HL-60 (cell line): Measurements from ENCODE around the gene PHF24.
"Not testable (repeated sequence)": the region's sequence is repeated elsewhere in the genome, so short reads cannot be mapped to it uniquely, and the experiment has no call there.

ENCODE experiments used
- DNase-seq, 2 experiments: peaks; one replicate each; pipeline ENCODE4 v3.0.0-alpha.2; 2010 to 2020; ENCODE audit warnings: low read depth in 1 of 2, low spot score in 1 of 2
- H3K27ac ChIP-seq: fragments of 250-450 bp; sonication (Bioruptor Pico); replicated peaks from 2 replicates; pipeline ENCODE4 v1.5.1; 2020; ENCODE audit warnings: mild to moderate bottlenecking, moderate library complexity
- H3K27me3 ChIP-seq: fragments of 250-450 bp; sonication (Bioruptor Pico); 2 replicates; pipeline ENCODE4 v1.5.1; 2021; ENCODE audit warnings: mild to moderate bottlenecking, moderate library complexity; ENCODE audit not compliant: insufficient read depth, poor library complexity, severe bottlenecking
- H3K4me3 ChIP-seq: replicated peaks from 2 replicates; pipeline ENCODE4 v1.5.1; 2011; ENCODE audit warnings: mild to moderate bottlenecking, control low read depth, low read length; ENCODE audit not compliant: insufficient read depth
- GABPA ChIP-seq: IDR thresholded peaks from 2 replicates; pipeline ENCODE4 v1.6.1; 2012; ENCODE audit warnings: low read depth
- POLR2AphosphoS5 ChIP-seq: IDR thresholded peaks from 2 replicates; pipeline ENCODE4 v1.6.1; 2012; ENCODE audit warnings: low read depth
- SPI1 ChIP-seq: IDR thresholded peaks from 2 replicates; pipeline ENCODE4 v1.6.1; 2012; ENCODE audit warnings: low read depth, mild to moderate bottlenecking, borderline replicate concordance
- TF ChIP-seq, protein P1 (sequence below): IDR thresholded peaks from 2 replicates; pipeline ENCODE4 v1.6.1; 2012; ENCODE audit warnings: low read depth; ENCODE audit not compliant: insufficient replicate concordance
- TF ChIP-seq, protein P2 (sequence below): IDR thresholded peaks from one replicate; pipeline ENCODE4 v1.5.1; 2011; ENCODE audit warnings: low read length, control low read depth, inconsistent platforms; ENCODE audit not compliant: insufficient read depth

PHF24 gene

DNA sequence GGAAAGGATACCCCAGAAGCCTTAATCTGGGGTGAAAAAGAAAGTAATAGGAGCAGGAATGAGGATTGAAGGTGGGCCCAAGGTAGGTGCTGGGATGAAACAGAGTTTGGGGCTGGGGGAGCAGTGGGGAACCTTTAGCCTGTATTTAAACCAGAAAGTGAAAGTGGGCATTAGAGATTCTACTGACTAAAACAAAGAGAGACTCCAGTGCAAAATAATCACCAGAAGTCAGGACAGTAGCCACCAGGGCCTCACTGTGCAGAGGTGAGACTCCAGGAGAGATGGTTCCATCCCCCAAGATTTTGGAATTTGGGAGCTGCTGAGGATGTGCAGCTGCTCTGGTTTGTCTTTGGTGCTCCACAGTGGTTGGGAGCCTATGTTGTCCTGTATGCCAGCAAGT, 44.5 kb downstream of the PHF24 start:
- Histone ChIP-seq H3K4me3 (no peak overlapping the region), H3K27ac (no peak overlapping the region), H3K27me3 (no peaks in the 10 kb centered on the region)
- TF ChIP-seq SPI1 (no peak), POLR2AphosphoS5 (no peak), GABPA (no peak)
- TF ChIP-seq, protein P1, sequence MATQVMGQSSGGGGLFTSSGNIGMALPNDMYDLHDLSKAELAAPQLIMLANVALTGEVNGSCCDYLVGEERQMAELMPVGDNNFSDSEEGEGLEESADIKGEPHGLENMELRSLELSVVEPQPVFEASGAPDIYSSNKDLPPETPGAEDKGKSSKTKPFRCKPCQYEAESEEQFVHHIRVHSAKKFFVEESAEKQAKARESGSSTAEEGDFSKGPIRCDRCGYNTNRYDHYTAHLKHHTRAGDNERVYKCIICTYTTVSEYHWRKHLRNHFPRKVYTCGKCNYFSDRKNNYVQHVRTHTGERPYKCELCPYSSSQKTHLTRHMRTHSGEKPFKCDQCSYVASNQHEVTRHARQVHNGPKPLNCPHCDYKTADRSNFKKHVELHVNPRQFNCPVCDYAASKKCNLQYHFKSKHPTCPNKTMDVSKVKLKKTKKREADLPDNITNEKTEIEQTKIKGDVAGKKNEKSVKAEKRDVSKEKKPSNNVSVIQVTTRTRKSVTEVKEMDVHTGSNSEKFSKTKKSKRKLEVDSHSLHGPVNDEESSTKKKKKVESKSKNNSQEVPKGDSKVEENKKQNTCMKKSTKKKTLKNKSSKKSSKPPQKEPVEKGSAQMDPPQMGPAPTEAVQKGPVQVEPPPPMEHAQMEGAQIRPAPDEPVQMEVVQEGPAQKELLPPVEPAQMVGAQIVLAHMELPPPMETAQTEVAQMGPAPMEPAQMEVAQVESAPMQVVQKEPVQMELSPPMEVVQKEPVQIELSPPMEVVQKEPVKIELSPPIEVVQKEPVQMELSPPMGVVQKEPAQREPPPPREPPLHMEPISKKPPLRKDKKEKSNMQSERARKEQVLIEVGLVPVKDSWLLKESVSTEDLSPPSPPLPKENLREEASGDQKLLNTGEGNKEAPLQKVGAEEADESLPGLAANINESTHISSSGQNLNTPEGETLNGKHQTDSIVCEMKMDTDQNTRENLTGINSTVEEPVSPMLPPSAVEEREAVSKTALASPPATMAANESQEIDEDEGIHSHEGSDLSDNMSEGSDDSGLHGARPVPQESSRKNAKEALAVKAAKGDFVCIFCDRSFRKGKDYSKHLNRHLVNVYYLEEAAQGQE: no peak
- TF ChIP-seq, protein P2, sequence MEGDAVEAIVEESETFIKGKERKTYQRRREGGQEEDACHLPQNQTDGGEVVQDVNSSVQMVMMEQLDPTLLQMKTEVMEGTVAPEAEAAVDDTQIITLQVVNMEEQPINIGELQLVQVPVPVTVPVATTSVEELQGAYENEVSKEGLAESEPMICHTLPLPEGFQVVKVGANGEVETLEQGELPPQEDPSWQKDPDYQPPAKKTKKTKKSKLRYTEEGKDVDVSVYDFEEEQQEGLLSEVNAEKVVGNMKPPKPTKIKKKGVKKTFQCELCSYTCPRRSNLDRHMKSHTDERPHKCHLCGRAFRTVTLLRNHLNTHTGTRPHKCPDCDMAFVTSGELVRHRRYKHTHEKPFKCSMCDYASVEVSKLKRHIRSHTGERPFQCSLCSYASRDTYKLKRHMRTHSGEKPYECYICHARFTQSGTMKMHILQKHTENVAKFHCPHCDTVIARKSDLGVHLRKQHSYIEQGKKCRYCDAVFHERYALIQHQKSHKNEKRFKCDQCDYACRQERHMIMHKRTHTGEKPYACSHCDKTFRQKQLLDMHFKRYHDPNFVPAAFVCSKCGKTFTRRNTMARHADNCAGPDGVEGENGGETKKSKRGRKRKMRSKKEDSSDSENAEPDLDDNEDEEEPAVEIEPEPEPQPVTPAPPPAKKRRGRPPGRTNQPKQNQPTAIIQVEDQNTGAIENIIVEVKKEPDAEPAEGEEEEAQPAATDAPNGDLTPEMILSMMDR: no peak
- DNase-seq: no peak

DNA sequence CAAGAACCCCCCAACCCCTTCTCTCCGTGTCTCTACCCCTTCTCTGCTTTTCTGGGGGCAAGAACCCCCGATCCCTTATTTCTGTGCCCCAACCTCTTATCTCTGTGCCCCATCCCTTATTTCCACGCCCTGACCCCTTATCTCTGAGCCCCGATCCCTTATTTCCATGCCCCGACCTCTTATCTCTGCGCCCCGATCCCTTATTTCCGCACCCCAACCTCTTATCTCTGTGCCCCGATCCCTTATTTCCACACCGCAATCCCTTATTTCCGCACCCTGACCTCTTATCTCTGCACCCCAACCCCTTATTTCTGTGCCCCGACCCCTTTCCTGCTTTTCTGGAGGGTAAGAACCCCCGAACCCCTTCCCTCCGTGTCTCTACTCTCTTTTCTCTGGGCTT, 46.2 kb downstream of the PHF24 start:
- not testable (repeated sequence) for H3K4me3 ChIP-seq, H3K27ac ChIP-seq, DNase-seq, H3K27me3 ChIP-seq

DNA sequence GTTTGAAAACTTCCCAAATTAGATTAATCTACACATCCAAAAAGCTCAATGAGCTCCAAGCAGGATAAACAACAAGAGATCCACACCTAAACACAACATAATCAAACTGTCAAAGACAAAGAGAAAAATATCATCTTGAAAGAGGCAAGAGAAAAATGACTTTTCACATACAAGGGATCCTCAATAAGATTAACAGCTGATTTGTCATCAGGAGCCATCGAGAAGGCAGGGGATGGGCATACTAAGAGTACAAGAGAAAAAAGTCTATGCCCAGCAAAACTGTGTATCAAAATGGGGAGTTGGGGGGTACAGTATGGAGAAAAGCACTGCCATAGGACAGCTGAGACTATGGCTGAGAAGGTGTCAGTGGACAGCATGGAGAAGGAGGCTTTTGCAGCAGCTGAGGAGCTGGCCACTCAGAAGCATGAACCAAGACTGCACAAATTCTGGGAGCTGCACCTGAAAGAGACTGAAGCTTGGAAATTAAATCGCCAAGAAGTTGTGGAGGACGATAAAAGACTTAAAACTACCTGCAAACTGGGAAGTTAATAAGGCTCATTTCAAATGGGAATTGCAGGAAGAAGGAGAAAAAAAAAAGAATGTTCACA, 52.4 kb downstream of the PHF24 start:
- Histone ChIP-seq H3K4me3 (no peak overlapping the region), H3K27me3 (no peaks in the 10 kb centered on the region), H3K27ac (no peak overlapping the region)
- TF ChIP-seq, protein P1: no peak
- no peak for TF ChIP-seq SPI1
- no peak for TF ChIP-seq POLR2AphosphoS5
- TF ChIP-seq GABPA: no peak
- TF ChIP-seq, protein P2: no peak
- DNase-seq: no peak

DNA sequence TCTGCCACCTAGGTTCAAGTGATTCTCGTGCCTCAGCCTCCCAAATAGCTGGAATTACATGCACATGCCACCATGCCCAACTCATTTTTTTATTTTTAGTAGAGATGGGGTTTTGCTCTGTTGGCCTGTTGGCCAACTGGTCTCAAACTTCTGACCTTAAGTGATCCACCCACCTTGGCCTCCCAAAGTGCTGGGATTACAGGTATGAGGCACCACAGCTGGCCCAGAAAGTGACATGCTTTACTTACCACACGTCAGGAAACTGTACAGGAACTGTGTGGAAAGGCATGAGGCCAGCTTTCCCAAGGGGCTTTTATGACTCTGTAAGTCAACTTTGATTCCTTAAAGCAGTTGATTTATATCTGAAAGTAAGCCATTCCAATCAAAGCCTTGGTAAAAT, 56.4 kb downstream of the PHF24 start:
- TF ChIP-seq SPI1 (no peak), GABPA (no peak), POLR2AphosphoS5 (no peak)
- TF ChIP-seq, protein P2: no peak
- TF ChIP-seq, protein P1: no peak
- no peaks in the 10 kb centered on the region for H3K27me3 ChIP-seq
- no peak for DNase-seq
- no peak overlapping the region for H3K27ac ChIP-seq
- H3K4me3 ChIP-seq: no peak overlapping the region
